HG02981 (cell line): Measurements from ENCODE around the gene NLRP9.

ENCODE experiments used
- ATAC-seq: cut with Tn5 transposase; IDR thresholded peaks from one replicate; pipeline ENCODE4 v1.9.1; 2021; ENCODE audit warnings: mild to moderate bottlenecking, moderate library complexity; ENCODE audit not compliant: unreplicated experiment

The NLRP9 gene

DNA sequence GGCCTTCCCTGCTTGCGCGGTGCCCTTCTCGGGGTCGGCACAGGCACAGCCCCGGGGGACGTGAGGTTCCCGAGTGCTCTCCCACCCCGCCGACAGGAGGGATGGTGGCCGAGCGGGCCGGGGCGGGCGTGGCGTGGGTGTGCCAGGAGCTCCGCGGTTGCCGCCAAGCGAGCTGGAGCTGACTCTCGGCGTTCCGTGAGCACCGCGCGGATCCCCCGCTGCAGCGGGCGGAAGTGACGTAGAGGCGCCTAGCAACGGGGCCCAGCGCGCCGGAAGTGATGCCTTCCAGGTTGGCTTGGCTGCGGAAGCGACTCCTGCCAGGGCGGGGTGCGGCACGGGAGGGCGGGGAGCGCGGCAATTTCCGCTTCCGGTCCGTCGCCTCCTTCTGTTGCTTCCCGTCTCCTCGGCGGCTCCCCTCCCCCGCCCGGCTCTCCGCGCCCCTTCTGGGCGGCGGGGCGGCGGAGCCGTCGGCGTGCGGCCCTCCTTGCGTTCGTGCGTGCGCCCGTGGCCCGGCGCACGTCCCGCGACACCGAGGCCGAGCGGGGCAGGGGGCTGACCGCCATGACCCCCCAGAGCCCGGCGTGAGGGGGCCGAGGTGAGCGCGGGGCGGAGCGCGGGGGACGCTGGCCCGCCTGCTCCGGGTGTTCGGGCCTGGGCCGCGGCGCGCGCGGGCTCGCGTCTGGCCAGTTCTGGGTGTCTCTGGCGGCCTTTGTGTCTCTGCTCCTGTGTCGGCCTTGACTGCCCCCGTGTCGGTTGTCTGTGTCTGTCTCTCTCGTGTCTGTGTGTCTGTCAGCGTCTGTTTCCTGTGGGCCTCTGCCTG lies 63.2 kb downstream of the NLRP9 start, which contains the start of gene EPN1:
EPN1 (plus strand) TSS at position 386 of the 820 bp plus-strand sequence. CDS start 3,402 bp downstream, outside the sequence.
- ATAC-seq: peak; percentile 60

DNA sequence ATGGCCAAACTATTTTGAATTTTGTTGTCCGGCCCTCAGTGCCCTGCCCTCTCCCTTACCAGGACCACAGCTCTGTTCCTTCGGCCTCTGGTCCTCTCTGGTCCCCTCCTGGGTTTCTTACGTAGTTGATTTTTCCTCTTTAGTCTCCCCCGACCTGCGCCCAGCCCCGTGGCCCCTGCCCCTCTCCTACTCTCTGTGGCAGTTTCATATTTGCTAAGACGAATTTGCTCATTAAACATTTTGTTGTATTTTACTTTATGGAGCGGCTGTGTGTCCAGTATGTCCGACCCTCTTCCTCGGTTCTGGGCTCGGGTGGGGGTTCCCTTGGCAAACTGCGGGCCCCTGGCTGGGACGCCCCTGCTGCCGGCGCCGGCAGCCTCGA lies 63.8 kb downstream of the NLRP9 start:
- no peak for ATAC-seq

DNA sequence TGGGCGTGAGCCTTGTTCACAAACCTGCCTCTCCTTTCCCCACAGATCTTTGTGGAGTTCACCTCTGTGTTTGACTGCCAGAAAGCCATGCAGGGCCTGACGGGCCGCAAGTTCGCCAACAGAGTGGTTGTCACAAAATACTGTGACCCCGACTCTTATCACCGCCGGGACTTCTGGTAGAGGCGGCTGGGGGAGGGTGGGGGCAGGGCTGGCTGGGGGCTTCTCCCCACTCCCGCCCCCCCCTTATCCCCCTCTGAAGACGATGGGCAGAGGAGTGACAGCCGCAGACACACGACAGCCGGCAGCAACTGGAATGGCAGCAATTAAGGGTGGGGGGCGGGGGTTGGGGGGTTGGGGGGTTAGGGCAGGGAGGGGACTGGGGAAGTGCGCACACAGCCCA lies 64.3 kb downstream of the NLRP9 start:
- no peak for ATAC-seq

DNA sequence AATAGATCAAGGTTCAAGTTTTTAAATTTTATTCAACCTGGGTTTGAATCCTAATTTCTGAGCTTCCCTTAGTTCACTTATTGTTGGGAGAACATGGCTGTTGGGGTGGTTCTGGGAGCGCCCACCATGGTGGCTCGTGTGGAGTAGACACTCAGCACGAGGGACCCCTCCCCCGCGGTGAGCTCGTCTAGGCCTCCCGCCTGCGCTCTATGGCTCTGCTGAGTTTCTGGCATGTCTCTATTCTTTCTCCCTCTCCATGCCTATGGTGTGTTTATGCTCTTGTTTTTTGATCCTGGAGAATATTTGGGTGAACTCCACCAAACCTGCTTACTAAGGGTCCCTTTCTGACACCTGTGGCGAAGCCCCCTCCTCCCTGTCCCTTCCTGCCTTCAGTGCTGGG lies 64.7 kb downstream of the NLRP9 start:
- ATAC-seq: no peak

DNA sequence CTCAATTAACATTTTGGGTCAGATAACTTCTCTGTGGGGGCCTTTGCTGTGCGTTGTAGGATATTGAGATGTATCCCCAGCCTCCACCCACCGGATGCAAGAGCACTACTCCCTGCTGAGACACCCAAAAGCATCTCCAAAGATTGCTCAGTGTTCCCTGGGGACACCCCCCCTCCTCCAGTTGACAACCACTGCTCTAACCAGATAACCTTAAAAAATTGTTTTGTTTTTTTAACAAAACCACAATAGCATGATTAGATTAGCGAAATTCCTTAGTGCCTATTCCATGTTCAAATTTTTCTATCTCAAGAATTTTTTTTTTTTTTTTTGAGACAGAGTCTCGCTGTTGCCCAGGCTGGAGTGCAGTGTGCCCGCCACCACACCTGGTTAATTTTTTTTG lies 65.8 kb downstream of the NLRP9 start:
- no peak for ATAC-seq

DNA sequence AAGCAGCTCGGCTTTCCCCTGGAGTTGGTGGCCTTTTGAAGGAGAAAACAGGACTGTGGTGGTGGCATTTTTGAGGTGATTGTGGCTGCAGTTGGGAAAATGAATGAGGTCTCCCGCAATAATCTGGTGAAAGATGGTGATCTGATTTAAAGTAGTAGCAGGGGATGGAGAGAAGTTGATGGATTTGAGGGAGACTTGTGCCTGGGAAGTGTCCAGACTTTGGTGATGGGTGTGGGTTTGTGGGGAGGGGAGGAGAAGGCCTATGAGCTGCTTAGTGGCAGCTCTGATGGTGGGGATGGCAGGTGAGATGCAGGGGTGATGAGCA lies 67.2 kb downstream of the NLRP9 start:
- ATAC-seq: no peak

DNA sequence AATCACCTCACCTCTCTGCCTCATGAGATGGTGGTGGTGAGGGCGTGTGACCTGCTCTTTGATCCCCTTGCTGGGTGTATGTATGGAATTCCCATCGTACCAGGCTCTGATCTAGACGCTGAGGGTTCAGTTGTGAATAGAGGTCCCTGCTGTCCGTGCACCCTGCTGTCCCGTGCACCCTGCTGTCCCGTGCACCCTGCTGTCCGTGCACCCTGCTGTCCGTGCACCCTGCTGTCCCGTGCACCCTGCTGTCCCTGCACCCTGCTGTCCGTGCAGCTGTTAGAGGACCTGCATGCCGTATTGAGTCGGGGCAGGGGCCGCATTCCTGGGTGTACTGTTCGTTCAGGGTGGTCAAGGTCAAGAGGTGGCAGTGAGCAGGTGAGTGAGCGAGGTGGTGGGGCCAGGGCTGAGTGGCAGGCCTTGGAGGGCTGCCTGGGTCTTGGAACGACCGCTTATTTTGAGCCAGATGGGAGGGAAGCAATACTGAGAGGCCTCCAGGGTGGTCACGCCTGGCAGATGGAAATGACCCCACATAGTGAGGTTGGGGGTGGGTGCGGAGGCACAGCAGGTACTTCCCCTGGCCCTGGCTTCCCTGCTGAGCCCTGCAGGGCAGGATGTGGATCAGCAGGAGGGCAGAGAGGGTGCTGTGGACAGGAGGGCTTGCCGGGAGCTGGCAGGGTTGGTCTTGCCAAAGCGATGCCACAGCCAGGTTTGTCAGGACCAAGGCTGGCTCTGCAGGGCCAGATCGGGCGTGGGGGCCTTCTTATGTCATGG lies 67.7 kb downstream of the NLRP9 start:
- no peak for ATAC-seq

DNA sequence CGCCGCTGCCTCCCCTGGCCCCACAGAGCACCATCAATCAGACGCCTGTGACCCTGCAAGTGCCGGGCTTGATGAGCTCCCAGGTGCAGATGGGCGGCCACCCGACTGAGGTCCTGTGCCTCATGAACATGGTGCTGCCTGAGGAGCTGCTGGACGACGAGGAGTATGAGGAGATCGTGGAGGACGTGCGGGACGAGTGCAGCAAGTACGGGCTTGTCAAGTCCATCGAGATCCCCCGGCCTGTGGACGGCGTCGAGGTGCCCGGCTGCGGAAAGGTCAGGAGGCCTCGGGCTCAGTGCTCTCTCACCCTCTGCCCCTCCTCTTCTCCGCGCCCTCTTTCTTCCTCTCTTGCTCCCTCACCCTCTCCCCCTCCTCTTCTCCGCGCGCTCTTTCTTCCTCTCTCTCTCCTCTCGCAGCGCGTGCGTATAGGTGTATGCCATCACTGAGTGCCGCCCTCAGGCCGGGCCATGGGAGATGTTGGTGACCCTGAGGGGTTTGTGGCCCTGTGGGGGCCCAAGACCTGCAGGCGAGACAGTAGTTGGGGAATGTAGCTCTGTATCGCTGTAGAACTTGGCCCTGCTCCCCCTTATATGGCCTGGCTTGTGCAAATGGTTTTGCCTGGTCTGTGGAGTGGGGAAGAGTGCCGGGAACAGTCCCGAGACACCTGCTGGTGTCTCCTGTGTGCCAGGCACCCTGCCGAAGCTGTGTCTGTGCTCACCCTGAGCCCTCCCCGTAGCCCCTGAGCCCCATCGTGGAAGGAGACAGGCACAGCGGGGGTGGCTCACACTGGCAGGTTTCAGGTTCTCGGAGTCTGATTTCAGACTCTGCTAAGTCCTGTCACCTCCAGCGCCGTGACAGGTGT lies 68.6 kb downstream of the NLRP9 start:
- ATAC-seq: no peak

DNA sequence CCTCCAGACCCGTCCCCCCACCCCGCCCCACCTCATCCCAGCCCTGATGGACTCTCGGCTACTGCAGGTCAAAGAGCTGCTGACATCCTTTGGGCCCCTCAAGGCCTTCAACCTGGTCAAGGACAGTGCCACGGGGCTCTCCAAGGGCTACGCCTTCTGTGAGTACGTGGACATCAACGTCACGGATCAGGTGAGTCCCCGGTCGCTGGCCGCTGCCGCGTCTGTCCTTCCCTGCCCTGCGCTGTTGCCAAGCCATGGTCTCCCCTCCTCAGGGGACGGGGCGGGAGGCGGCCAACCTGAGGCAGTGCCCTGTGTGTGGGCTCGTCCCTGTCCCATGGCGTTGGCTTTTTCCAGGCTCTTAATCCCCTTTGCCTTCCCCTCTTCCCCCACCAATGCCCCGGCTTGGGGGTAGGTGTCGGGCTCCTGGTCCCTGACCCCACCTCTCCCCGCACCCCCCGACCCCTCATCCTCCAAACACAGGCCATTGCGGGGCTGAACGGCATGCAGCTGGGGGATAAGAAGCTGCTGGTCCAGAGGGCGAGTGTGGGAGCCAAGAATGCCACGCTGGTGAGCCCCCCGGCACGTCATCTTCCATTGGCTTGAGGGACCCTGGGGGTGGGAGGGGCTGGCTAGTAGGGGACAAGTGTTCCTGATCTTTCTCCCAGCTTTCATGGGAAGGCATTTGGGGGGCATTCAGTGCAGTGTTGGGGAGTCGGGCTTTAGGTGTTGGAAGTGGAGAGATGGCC lies 69.4 kb downstream of the NLRP9 start:
- ATAC-seq: no peak

DNA sequence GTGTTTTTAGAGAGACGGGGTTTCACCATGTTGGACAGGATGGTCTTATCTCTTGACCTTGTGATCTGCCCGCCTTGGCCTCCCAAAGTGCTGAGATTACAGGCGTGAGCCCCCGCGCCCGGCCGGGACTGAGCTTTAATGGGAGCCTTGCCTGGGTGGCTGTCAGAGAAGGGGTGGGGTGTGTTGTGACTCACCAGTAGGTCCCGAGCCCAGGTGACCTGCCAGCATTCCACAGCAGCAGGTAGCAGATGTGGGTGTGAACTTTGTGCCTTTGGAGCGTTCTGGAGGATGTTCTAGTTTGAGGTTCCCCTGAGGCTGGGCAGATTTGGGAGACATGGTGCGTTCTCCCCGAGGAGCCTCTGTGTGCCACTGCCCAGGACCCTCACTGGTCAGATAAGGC lies 70.2 kb downstream of the NLRP9 start:
- ATAC-seq: no peak

DNA sequence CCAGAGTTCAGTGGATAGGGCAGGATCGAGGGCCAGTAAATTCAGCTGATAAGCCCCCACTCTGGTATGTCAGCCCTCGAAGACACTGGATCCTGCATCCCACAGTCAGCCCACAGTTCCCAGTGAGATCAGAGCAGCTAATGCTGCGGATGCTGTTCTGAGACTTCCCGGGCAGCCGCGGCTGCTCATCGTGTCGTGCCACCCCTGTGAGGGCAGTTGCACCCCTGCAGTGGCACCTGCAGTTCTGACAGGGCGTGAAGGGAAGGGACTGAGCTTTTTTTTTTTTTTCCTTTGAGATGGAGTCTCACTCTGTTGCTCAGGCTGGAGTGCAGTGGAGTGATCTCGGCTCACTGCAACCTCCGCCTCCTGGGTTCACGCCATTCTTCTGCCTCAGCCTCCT lies 70.7 kb downstream of the NLRP9 start:
- ATAC-seq: no peak

DNA sequence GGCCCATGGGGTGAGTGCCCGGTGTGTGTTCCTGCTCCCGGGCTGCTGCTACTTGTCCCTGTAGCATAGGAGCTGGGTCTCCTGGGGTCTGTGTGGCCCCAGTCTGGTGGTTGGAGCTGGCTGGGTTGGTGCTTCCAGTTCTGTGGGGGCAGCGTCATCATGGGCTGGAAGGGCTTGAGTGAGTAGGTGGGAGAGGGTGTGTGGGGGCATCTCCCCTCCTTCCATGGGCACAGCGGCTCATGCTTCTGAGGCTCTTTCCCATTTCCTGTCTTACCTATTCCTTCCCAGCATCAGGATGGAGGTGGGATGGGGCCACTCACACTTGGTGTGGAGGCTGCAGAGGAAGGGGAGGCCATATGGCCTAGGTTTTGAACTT lies 71.2 kb downstream of the NLRP9 start:
- no peak for ATAC-seq

DNA sequence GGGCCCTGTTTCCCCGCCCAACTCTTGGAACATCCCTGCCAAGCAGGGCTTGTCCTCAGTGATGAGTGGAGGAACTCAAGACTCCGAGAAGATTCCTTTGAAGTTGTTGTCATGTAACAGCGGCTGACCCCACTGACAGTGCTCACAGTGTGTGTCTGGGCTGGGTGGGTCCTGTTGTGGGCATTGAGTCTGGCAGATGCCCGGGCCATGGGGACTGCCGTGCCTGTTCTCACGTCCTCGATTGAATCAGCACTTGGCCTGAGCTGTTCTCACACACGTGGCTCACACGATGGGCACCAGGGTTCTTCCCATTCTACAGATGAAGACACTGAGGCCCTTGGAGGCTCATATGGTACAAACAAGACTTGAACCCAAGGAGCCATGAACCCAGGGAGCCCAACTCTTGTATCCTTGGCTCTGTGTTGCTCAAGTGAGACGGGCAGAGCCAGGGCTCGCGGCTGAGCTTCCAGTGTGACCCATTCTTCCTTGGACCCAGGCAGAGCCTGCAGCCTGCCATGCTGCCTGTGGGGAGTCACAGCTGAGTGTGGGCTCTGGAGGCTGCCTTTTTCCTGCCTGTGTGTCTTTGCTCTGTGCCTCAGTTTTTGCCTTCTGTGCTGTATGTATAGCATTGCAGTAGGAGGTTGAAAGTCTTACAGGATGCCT lies 71.7 kb downstream of the NLRP9 start:
- ATAC-seq: no peak

DNA sequence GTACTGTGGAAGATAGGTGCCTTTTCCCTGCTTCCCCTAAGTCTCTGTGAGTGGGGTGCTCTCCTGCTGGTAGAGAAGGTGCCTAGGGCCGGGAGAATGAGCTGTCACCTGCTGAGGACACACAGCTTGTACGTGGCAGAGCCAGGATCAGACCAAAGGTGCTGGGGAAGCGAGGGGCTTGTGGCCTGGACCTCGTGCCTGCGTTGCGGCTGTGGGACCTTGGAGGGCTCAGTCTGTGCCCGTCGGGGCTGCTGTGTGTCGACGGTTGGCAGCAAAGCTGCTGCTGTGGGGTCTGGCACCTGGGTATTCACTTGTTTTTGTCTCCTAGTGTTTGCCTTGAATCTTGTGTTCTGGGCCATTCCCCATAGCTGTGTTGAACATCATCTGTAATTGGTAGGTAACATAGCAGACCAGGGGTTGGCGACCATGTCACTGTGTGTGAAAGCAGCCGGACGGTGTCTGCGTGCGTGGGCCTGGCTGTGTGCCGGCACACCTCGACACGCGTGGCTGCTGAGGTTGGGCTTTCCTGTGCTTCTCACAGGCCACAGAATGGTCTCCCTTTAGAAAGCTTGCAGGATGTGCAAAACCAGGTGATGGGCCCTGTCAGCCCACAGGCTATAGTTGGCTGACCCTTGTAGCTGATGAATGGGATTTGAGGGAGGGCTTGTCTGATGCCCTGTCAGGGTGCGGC lies 74.2 kb downstream of the NLRP9 start:
- no peak for ATAC-seq

DNA sequence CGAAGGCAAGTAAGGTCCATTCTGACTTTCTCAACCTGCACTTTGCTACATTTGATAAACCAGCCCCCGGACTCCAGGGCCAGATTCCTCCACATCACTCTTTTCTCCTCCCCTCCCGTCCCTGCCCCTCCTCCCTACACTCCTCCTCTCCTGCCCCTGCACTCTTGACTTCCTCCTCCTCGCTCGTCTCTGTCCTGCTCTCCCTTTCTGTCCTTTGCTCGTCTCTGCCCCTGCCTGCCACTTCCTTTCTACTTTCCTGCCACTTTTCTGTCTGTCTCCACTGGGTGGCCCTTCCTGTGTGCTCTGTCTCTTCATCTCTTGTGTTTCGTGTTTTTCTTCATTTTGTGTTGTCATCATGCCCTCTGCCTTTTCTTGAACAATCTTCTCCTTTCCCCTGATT lies 76.4 kb downstream of the NLRP9 start:
- no peak for ATAC-seq

DNA sequence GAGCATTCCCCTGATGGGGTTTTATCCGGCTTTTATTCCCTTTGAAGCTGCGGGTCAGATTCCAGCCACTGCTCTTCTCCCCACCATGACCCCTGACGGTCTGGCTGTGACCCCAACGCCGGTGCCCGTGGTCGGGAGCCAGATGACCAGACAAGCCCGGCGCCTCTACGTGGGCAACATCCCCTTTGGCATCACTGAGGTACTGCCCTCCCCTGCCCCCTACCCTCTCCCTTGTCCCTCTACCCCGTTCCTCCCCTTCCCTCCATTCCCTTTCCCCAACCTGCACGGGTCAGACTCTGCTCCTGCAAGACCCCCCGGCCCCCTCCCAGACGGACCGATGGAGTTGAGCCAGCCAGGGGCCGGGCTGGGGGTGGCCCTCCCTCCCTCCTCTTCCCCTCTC lies 77.2 kb downstream of the NLRP9 start:
- ATAC-seq: no peak

DNA sequence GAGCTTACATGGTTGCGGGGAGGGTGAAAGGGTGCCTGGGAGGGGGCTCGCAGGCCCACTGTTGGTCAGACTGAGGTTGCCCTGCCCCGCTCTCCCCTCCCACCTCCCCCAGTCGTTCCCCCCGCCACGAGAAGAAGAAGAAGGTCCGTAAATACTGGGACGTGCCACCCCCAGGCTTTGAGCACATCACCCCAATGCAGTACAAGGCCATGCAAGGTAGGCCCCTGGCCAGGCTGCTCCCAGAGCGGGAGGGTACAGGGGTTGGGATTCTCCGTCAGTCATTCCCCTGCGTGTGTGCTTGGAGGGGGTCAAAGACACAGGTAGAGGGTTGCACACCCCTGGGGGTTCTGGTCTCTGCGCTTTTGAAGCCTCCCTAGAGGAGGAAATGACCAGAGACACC lies 77.8 kb downstream of the NLRP9 start:
- ATAC-seq: no peak

DNA sequence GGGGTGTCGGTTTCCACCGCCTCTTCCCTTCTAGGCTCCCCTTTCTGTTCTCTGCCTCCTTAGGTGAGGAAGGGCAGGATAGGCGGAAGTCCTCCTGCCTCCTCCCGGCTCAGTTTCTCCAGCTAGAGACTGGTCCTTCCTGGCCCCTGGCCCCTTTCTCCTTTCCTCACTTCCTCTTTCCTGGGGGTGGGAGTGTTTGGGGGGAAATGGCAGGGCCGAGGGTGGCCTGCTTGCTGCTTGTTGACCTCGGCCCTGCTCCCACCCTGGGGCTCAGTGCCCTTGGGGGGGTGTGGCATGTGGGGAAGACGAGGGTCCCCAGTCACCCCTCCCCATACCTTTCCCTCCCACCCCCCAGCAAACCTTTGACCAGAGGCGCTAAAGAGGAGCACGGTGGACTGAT lies 78.4 kb downstream of the NLRP9 start:
- no peak for ATAC-seq

DNA sequence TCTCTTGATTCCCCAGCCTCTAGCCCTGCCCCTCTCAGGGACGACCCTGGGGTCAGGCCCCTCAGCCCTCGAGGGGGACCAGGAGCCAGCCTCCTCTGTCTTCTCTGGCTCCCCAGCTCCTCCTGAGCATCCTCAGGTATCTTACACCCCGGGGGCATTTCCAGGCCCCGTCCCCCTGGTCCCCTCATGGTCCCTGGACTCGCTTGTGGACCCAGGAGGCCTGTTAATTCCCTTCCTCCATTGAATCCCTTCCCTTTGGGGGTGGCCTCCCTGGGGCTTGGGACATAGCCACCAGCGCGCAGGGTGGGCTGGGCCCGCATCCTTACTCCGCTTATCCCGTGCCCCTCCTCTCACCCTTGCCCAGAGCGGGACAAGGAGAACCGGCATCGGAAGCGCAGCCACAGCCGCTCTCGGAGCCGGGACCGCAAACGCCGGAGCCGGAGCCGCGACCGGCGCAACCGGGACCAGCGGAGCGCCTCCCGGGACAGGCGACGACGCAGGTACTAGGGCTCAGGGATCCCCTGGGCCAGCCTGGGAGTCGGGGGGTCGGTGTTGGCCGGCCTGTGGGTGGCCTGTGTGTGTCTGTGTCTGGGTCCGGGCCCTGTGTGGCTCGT lies 79.2 kb downstream of the NLRP9 start:
- no peak for ATAC-seq
